HG02943 (cell line): ENCODE data around the gene CBS.
"Not testable (repeated sequence)": the region's sequence is repeated elsewhere in the genome, so short reads cannot be mapped to it uniquely, and the experiment has no call there.

Source experiments
- ATAC-seq: cut with Tn5 transposase; IDR thresholded peaks from one replicate; pipeline ENCODE4 v1.9.1; 2021; ENCODE audit warnings: mild to moderate bottlenecking, low read depth, moderate library complexity; ENCODE audit not compliant: unreplicated experiment

Gene CBS

GRCh38 chr21:43069682-43070081 is 6.0 kb downstream of the CBS start:
- ATAC-seq: not testable (repeated sequence)

GRCh38 chr21:43068065-43068464 is 7.6 kb downstream of the CBS start:
- ATAC-seq: not testable (repeated sequence)

GRCh38 chr21:43066690-43067089 is 8.9 kb downstream of the CBS start:
- not testable (repeated sequence) for ATAC-seq

DNA sequence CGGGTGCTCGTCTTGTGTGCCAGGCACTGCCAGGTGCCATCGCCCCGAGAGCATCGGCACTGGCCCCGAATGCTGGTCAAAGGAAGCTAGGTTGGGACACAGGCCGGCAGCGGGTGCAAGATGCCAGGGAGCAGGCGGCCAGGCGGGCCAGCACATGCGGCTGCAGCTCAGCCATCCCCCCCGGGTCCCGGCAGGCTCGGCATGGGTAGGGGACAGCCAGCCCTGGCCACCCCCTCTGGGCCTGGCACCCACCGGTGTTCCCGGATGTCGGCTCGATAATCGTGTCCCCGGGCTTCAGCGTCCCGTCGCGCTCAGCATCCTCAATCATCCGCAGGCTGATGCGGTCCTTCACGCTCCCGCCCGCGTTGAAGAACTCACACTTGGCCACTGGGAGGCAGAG is 9.6 kb downstream of the CBS start:
- ATAC-seq: not testable (repeated sequence)

DNA sequence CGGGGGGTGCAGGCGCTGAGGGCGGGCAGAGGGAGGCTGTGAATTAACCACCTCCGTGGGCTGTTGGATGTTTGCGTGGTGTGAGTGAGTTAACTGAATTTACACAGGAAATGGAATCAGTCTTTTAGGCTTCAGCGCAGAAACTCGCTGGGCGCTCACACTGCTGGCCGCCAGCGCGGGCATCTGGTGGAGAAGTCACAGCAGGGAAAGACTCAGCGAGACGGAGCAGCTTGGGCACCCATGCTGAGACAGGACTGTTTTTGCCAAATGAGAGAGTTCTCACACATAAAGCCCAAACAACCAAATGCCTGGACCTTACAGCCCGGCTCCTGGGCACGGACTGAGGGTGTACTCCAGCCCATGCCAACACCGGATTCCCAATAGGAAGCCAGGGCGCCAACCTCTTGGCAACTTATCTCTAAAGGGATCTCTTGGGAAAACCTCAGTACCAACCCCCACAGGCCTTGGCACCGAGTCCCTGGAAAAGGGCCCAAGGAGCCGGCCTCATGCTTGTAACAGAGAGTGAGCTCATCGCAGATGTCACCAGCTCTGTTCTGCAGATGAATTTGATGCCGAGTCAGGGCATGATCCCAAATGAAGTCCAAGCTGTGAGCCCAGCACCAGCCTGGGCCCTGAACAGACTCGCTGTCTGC is 11.2 kb downstream of the CBS start:
- not testable (repeated sequence) for ATAC-seq

DNA sequence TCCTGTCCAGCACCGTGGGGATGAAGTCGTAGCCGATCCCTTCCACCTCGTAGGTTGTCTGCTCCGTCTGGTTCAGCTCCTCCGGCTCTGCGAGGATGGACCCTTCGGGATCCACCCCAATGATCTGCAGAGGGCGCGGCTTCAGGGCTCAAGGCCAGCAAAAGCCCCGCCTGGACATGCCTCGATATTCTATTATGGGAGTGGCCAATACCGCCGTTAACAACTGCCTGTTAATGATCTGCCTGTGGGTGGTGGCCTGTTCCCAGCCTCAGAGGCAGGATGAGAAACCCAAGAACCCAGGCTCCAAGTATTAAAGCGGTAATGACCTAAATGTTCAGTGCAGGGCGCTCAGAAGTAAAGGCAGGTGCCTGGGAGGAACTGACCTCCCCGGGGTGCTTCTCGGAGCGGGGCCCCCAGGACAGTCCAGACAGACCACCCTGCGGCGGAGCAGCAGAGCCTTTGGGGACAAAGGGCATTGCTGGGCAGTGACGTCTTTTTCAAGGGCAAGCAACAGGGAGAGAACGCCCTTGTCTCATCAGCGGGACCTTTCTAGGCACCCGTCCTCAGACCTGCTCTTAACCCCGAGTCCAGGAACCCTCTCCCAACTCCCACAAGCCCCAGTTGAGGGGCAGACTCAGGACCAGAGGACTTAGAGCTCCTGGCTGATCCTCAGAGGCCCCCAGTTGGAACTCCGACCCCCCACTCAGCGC is 12.5 kb downstream of the CBS start:
- not testable (repeated sequence) for ATAC-seq

- not testable (repeated sequence) for ATAC-seq
Measured at GRCh38 chr21:43053112-43053511, 22.5 kb downstream of the CBS start.

DNA sequence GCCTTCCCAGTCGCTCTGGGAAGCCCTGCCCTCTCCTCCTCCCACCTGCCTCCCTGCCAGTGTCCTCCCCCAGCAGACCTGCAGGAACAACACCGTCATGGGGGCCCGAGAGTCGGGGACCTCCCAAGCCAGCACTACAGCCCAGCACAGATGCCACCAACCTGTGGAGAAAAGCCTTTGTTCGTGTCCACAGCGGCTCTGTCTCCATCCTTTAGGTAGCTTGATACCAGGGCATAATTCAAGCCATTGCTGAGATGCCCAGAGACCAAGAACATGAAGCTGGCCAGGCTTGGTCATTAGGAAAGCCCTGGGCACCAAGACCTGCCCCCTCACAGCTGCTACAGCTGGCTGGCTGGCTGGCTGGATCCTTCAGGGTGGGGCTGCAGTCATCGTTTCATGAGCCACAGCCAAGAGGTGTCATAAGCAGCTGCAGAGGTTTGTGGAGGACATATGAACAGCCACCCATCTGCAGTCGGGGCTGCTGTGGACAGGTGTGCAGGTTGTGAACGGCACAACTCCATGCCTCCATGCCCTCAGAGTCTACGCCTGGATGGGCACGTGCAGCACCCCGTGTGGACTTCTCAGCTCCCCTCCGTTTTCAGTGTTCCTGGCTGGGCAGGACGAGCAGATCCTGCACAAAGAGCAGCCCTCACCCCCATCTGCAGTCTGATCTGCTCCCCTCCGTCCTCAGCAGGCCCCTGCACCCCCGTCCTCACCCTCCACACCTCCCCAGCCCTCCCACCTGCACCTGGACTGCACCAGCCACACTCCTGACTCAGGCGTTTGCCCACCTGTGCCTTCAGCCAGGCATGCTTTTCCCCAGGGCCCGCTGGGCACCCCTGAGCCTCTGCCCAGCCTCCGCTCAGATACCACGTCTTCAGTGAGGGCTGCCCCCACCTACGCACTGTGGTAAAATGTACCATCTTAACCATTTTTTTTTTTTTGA is 29.5 kb downstream of the CBS start:
- ATAC-seq: not testable (repeated sequence)

DNA sequence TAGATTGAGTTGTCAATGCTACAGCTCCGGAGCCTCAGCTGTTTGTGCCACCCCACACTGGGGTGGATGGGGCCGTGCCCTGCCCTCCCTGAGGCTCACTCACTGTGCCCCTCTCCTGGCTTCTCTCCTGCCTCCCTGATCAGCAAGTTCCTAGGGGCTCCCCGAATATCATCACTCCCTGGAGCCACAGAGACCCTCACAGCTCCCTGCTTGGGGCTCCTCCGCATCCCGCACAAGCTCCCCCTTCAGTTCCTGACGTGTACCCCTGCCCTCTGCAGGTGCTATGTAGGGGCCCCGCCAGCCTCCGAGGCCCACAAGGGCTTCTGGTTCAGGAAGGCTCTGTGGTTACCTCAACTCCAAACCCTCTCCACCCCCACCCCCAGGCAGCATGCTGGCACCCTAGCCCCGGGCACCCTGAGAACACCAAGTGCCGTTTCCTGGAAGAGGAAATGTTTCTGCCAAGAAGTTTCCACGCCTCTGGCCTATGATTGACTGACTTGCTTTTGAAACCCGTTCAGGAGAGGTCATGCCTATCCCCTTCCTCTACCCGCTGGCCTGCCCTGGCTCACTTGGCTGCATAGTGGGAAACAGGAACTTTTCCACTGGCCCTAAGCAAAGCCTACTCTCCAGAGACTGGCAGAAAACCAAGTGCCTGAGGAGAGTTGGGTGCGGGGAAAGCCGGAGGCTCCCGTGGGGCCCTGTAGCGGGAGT is 30.3 kb downstream of the CBS start:
- not testable (repeated sequence) for ATAC-seq

DNA sequence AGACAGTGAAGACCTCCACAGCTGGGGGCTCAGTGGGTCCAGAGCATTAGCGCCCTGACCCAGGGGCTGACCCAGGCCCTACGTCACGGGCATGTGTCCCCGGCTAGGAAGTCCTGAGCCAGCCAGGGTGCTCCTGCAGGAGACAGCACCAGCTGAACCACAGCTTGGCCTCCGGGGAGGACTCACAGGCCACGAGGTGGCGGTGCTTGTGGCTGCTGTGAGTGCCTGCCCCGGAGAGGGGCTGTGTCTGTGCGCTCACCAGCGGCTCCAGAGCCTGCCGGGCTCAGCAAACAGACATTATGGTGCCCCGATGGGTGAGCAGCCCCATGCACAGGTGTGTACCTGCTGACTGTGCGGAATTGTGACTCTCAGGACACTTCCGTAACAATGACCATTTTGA is 31.1 kb downstream of the CBS start:
- ATAC-seq: not testable (repeated sequence)

- not testable (repeated sequence) for ATAC-seq
Measured at GRCh38 chr21:43043291-43043690, 32.3 kb downstream of the CBS start.

- ATAC-seq: not testable (repeated sequence)
Measured at GRCh38 chr21:43042169-43042568, 33.5 kb downstream of the CBS start.

DNA sequence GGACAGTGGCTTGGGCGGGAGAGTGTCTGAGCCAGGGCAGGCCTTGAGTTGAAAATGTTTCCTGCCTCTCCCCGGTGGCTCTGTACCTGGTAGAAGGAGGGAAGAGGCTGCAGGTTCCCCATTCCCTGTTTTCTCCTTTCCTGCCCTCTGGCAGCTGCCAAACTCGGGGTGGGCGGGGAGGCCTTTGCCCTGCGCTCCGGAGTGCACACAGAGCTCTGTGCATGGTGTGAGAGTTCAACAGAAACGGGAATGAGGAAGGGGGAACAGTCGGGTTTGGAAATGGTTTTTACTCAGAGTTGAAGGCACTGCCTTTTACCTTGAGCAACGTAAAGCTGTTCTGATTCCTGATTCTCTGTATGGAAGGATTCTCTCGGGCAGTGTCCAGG is 37.0 kb downstream of the CBS start:
- not testable (repeated sequence) for ATAC-seq

- not testable (repeated sequence) for ATAC-seq
Measured at GRCh38 chr21:43037918-43038658, 37.5 kb downstream of the CBS start.

- ATAC-seq: not testable (repeated sequence)
Measured at GRCh38 chr21:43036889-43037288, 38.7 kb downstream of the CBS start.

DNA sequence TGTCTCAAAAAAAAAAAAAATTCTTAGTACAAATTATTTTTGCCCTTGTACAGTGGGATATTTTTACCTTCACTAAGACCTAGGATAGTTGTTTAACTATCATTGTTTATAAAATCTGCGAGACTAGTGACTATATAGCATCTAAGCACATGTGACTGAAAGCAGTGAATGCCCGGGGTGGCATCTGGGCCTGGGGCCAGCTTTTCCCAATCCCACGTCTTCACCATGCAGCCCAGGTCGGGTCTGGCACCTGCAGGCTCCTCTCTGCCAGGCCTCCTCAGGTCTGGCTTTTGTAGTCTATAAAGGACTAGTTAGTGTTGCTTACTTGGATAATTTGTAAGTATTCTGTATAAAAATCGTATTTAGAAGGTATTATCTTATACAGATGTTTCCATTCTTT is 40.8 kb downstream of the CBS start:
- ATAC-seq: no peak

DNA sequence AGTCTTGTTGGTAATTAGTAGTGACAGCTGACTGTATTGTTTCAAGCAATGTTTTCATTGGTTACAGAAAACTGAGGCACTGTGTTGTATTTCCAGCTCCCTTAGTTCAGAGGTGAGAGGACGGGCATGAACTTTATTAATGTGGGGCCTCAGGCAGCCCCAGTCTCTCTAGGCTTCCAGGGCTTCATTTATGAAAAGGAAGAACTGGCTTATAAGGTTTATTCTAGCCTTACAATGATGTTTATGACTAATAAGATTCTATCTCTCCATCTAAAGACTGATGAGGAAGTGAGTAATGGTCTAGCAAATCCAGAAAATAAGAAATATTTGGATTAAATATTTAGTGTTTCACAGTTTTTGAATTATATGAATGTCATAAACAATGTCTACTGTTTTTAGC is 41.5 kb downstream of the CBS start:
- ATAC-seq: no peak

DNA sequence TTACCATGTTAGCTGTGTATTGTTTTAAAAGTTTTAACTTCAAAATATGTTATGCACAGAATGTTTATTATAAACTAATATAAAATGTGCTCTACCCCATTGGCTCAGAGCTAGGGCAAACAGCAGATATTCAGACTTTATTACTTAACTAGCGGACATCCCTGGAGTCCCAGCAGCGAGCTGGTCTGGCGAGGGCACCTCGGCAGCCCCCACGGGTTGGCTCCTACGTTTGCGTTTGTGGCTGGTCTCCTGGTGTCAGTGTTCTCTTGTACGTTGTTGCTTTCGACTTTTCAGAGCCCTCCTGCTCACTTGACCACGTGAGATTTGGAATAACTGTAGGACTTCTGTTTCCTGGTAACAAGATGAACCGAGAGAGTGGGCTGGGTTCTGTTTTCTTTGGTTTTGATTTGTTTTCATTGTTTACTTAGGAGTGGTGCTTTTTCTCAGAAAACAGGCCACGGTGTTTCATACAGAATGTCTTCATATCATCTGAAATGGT is 44.5 kb downstream of the CBS start:
- ATAC-seq: no peak

DNA sequence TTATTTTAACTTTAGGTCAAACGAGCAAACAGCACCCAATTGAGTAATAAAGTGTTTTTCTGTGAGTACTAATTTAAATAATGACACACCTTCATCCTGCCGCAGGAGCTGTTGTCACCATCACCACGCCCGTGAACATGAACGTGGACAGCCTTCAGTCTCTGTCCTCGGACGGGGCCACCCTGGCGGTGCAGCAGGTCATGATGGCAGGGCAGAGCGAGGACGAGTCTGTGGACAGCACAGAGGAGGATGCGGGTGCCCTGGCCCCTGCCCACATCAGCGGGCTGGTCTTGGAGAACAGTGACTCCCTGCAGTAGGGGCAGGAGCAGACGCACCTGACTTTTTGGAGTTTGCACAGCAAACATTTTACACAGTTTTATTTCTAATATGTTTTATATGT is 45.9 kb downstream of the CBS start:
- ATAC-seq: no peak
